ENCODE measurements around the gene CMTM8.
"Not testable (repeated sequence)": the region's sequence is repeated elsewhere in the genome, so short reads cannot be mapped to it uniquely, and the experiment has no call there.

GRCh38 chr3:32389577-32389976 lies 151.1 kb downstream of the CMTM8 start:
- not testable (repeated sequence) for TF ChIP-seq EZH2 (IDR thresholded peaks at IDR 0.05; ENCODE audit: low read length, missing control alignments); CTCF (conservative IDR thresholded peaks at IDR 0.05 in 1 of 2, IDR thresholded peaks at IDR 0.05 in 1 of 2; ENCODE audit: low read depth in 1 of 2, low read length in 2 of 2)

All from fibroblast of lung (primary cell).